Measurements from ENCODE around the gene CNTNAP5.

CNTNAP5 gene

GRCh38 chr2:124178719-124179118 lies 153.6 kb downstream of the CNTNAP5 start:
- Histone ChIP-seq H3K27ac (no peak overlapping the region), H3K9ac (ENCODE audit: insufficient read length) (no peak overlapping the region), H3K36me3 (ENCODE audit: insufficient read depth, low read length) (no peaks in the 10 kb centered on the region), H3K9me3 (ENCODE audit: low read depth, low read length) (no peaks in the 10 kb centered on the region), H3K4me3 (no peak overlapping the region)
- DNase-seq (ENCODE audit: low read depth, low spot score): no peak
- no peak for TF ChIP-seq EZH2 (IDR thresholded peaks at IDR 0.05)
- no peak for TF ChIP-seq POLR2AphosphoS5 (IDR thresholded peaks at IDR 0.05; ENCODE audit: borderline replicate concordance, low read depth, low read length)
- TF ChIP-seq FOXP2 (optimal IDR thresholded peaks at IDR 0.05; ENCODE audit: control extremely low read depth, extremely low read length, insufficient read depth): no peak

DNA sequence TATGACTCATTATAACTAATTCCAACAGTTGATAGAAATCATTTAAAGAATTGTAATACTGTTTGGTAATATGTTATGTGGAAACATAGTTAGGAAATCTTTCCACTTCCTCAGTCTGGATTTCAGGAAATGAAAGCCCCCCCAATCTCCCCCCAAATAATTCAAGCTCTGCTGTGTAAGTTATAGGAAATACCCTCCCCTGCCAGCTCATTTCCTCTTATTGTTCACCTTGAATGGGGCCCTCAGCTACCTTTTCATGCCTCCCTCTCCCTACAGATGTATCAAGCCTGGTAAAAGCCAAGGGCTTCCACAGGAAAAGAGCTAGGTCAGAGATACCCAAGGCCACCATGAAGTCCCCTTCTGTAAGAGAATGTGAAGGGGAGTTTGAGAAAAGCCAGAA lies 155.5 kb downstream of the CNTNAP5 start:
- DNase-seq (ENCODE audit: low read depth, low spot score): no peak
- H3K27ac ChIP-seq: no peak overlapping the region
- TF ChIP-seq POLR2AphosphoS5 (IDR thresholded peaks at IDR 0.05; ENCODE audit: borderline replicate concordance, low read depth, low read length) (no peak), FOXP2 (optimal IDR thresholded peaks at IDR 0.05; ENCODE audit: control extremely low read depth, extremely low read length, insufficient read depth) (no peak), EZH2 (IDR thresholded peaks at IDR 0.05) (no peak)

DNA sequence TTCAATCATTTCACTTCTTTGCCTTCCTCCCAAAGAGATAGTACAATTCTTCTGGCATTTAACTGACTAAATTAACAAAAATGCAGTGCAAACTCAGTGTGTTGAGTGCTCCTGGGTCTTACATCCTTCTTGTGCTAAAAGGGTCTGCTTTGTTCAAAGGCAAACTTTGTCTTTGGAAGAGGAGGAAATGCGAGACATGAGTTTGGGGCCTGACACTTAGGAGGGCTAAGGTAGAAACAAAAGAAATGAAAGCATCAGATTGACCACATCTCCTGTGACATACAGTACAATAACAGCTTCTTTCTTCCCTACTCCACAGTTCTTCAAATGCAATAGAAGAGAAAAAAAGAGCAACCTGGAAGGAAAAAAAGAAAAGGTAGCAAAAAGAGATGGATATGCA lies 161.7 kb downstream of the CNTNAP5 start:
- Histone ChIP-seq H3K9me3 (ENCODE audit: low read depth, low read length) (no peaks in the 10 kb centered on the region), H3K27ac (no peak overlapping the region), H3K9ac (ENCODE audit: insufficient read length) (no peak overlapping the region), H3K4me3 (no peak overlapping the region), H3K36me3 (ENCODE audit: insufficient read depth, low read length) (no peaks in the 10 kb centered on the region)
- DNase-seq (ENCODE audit: low read depth, low spot score): no peak
- no peak for TF ChIP-seq POLR2AphosphoS5 (IDR thresholded peaks at IDR 0.05; ENCODE audit: borderline replicate concordance, low read depth, low read length)
- TF ChIP-seq EZH2 (IDR thresholded peaks at IDR 0.05): no peak
- no peak for TF ChIP-seq FOXP2 (optimal IDR thresholded peaks at IDR 0.05; ENCODE audit: control extremely low read depth, extremely low read length, insufficient read depth)

More for the DNA sequence above, 155.5 kb downstream of the CNTNAP5 start:
- Histone ChIP-seq H3K9me3 (ENCODE audit: low read depth, low read length) (no peaks in the 10 kb centered on the region), H3K36me3 (ENCODE audit: insufficient read depth, low read length) (no peaks in the 10 kb centered on the region), H3K9ac (ENCODE audit: insufficient read length) (no peak overlapping the region), H3K4me3 (no peak overlapping the region)

DNA sequence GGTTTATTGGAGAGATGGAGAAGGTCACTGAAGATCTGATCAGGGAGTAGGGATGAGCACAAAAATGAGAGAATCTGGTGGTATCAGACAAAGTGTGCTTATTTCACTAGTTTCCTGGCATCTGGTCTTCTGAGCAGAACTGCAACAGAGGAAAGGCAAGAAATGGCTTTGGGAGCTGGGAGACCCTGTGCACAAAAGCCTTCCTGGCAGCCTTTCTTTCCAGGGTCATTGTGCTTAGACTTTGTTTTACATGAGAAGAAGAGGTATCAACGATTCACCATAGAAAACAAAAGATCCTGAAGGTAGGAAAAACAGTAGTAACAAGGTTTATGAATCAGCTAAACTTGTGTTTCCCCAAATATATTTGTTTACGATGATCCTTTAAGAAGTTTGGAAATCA lies 162.9 kb downstream of the CNTNAP5 start:
- DNase-seq (ENCODE audit: low read depth, low spot score): no peak
- H3K9me3 ChIP-seq (ENCODE audit: low read depth, low read length): no peaks in the 10 kb centered on the region
- H3K36me3 ChIP-seq (ENCODE audit: insufficient read depth, low read length): no peaks in the 10 kb centered on the region
- H3K27ac ChIP-seq: no peak overlapping the region
- H3K4me3 ChIP-seq: no peak overlapping the region
- H3K9ac ChIP-seq (ENCODE audit: insufficient read length): no peak overlapping the region
- TF ChIP-seq FOXP2 (optimal IDR thresholded peaks at IDR 0.05; ENCODE audit: control extremely low read depth, extremely low read length, insufficient read depth): no peak
- TF ChIP-seq POLR2AphosphoS5 (IDR thresholded peaks at IDR 0.05; ENCODE audit: borderline replicate concordance, low read depth, low read length): no peak
- TF ChIP-seq EZH2 (IDR thresholded peaks at IDR 0.05): no peak

DNA sequence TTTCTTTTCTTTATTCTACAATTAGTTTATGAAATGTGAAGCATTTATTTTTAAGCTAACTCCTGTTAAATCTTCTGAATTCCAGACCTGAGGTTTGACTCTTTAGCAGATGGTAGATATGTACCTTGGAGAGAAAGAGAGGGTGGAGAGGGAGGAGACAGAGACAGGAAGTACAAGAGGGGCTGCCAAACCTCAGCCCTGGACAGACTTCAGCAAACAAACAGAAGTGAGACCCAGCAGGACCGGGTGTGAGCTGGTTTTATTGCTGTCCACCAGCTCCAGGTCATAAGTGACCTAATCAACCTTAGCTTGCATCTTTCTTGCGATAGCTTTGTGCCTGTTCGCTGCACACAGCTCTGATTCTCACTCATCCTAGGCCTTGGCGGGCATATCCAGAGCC lies 168.6 kb downstream of the CNTNAP5 start:
- Histone ChIP-seq H3K4me3 (no peak overlapping the region), H3K27ac (no peak overlapping the region), H3K36me3 (ENCODE audit: insufficient read depth, low read length) (no peaks in the 10 kb centered on the region), H3K9me3 (ENCODE audit: low read depth, low read length) (no peaks in the 10 kb centered on the region), H3K9ac (ENCODE audit: insufficient read length) (no peak overlapping the region)
- TF ChIP-seq FOXP2 (optimal IDR thresholded peaks at IDR 0.05; ENCODE audit: control extremely low read depth, extremely low read length, insufficient read depth) (no peak), POLR2AphosphoS5 (IDR thresholded peaks at IDR 0.05; ENCODE audit: borderline replicate concordance, low read depth, low read length) (no peak), EZH2 (IDR thresholded peaks at IDR 0.05) (no peak)
- no peak for DNase-seq (ENCODE audit: low read depth, low spot score)

- TF ChIP-seq POLR2AphosphoS5 (IDR thresholded peaks at IDR 0.05; ENCODE audit: borderline replicate concordance, low read depth, low read length) (no peak), FOXP2 (optimal IDR thresholded peaks at IDR 0.05; ENCODE audit: control extremely low read depth, extremely low read length, insufficient read depth) (no peak), EZH2 (IDR thresholded peaks at IDR 0.05) (no peak)
- DNase-seq (ENCODE audit: low read depth, low spot score): no peak
- Histone ChIP-seq H3K9ac (ENCODE audit: insufficient read length) (no peak overlapping the region), H3K27ac (no peak overlapping the region), H3K9me3 (ENCODE audit: low read depth, low read length) (no peaks in the 10 kb centered on the region), H3K36me3 (ENCODE audit: insufficient read depth, low read length) (no peaks in the 10 kb centered on the region), H3K4me3 (no peak overlapping the region)
These were observed 176.6 kb downstream of the CNTNAP5 start for GRCh38 chr2:124201713-124202112.

- no peak overlapping the region for H3K27ac ChIP-seq
- no peak overlapping the region for H3K9ac ChIP-seq (ENCODE audit: insufficient read length)
- TF ChIP-seq POLR2AphosphoS5 (IDR thresholded peaks at IDR 0.05; ENCODE audit: borderline replicate concordance, low read depth, low read length): no peak
- no peak overlapping the region for H3K4me3 ChIP-seq
- no peaks in the 10 kb centered on the region for H3K36me3 ChIP-seq (ENCODE audit: insufficient read depth, low read length)
- no peak for DNase-seq (ENCODE audit: low read depth, low spot score)
- H3K9me3 ChIP-seq (ENCODE audit: low read depth, low read length): no peaks in the 10 kb centered on the region
These were observed 184.4 kb downstream of the CNTNAP5 start for GRCh38 chr2:124209441-124209840.

DNA sequence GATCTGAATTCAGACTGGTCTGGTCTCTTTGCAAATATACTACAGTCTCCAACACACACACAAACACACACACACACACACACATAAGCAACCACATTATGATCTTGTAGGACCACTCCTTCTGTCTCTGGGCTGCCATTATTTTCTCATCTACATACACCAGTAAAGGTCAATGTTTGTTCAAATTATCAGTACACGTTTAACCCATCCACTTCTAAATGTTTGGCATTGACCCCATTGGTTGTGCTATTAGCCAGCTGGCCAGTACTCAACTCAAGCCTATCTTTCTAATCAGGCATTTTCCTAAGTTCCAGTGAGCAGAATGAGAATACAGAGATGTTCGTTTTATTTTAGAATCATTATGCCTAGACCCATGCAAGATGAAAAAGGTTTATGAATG lies 186.4 kb downstream of the CNTNAP5 start:
- H3K27ac ChIP-seq: no peak overlapping the region
- H3K4me3 ChIP-seq: no peak overlapping the region

GRCh38 chr2:124213977-124214587 lies 189.0 kb downstream of the CNTNAP5 start:
- no peak overlapping the region for H3K9ac ChIP-seq (ENCODE audit: insufficient read length)
- TF ChIP-seq POLR2AphosphoS5 (IDR thresholded peaks at IDR 0.05; ENCODE audit: borderline replicate concordance, low read depth, low read length) (no peak), FOXP2 (optimal IDR thresholded peaks at IDR 0.05; ENCODE audit: control extremely low read depth, extremely low read length, insufficient read depth) (no peak), EZH2 (IDR thresholded peaks at IDR 0.05) (no peak)
- no peak overlapping the region for H3K4me3 ChIP-seq
- no peak for DNase-seq (ENCODE audit: low read depth, low spot score)
- H3K36me3 ChIP-seq (ENCODE audit: insufficient read depth, low read length): no peaks in the 10 kb centered on the region
- H3K27ac ChIP-seq: no peak overlapping the region
- no peaks in the 10 kb centered on the region for H3K9me3 ChIP-seq (ENCODE audit: low read depth, low read length)

More for the DNA sequence above, 186.4 kb downstream of the CNTNAP5 start:
- no peak overlapping the region for H3K9ac ChIP-seq (ENCODE audit: insufficient read length)
- DNase-seq (ENCODE audit: low read depth, low spot score): no peak
- TF ChIP-seq POLR2AphosphoS5 (IDR thresholded peaks at IDR 0.05; ENCODE audit: borderline replicate concordance, low read depth, low read length): no peak
- no peak for TF ChIP-seq FOXP2 (optimal IDR thresholded peaks at IDR 0.05; ENCODE audit: control extremely low read depth, extremely low read length, insufficient read depth)
- no peak for TF ChIP-seq EZH2 (IDR thresholded peaks at IDR 0.05)
- H3K9me3 ChIP-seq (ENCODE audit: low read depth, low read length): no peaks in the 10 kb centered on the region
- no peaks in the 10 kb centered on the region for H3K36me3 ChIP-seq (ENCODE audit: insufficient read depth, low read length)
